GM12891 (cell line): ENCODE data around the gene SLC7A14.

ENCODE experiments used
- POLR2A ChIP-seq: IDR thresholded peaks from 2 replicates; pipeline ENCODE4 v1.6.1; 2011; ENCODE audit warnings: low read depth, low read length, control low read depth
- POLR2AphosphoS5 ChIP-seq: IDR thresholded peaks from 2 replicates; pipeline ENCODE4 v1.6.1; 2011; ENCODE audit warnings: low read depth, low read length, control low read depth

DNA sequence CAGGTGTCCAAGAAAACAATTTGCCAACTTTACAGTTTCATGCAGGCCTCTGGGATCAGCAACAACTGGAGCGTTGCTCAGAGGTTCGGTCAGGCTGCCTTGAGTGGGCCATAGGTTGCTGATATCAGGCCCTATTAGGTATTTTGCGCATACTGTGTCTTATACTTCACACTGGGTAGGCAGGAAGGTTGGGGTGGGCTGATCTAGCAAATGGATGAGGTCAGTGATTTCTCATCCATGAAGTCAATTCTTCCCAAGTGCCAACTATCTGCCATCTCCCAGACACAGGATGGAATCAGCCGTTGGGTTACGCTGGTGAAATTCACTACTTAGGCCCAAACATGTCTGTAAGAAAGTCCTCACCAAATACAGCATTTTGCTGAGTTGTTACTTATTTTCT lies 77.6 kb downstream of the SLC7A14 start:
- no peak for TF ChIP-seq POLR2A
- TF ChIP-seq POLR2AphosphoS5: no peak
